SK-N-SH (cell line): ENCODE measurements around the gene WDR88. TPM values are rescaled to one million over a fixed set of nuclear protein-coding genes. Genes with fewer than 3 reads are reported as not detected.
A peak's percentile ranks its signal among the peaks of the same experiment; 100 is the strongest.

Experiments
- CTCF ChIA-PET: fragments of 300-600, 350-600 bp; formaldehyde crosslinking; extraction: SDS; loops from one replicate; lab custom pipeline; 2021; lab: Yijun Ruan, JAX
- POLR2A ChIA-PET: fragments of 350-600 bp; sonication (Branson Sonifier 250); formaldehyde crosslinking; extraction: SDS; loops from one replicate; lab custom pipeline; 2020; ENCODE audit warnings: antibody characterized with exemption, inconsistent platforms; lab: Yijun Ruan, JAX
- DNase-seq: peaks from one replicate; pipeline ENCODE4 v3.0.0; 2012
- H2AFZ ChIP-seq: fragments of 200-600 bp; sonication (generic); 2 replicates; pipeline ENCODE4 v1.8.1; 2016; ENCODE audit warnings: antibody characterized with exemption, mild to moderate bottlenecking, low read depth
- H3F3A ChIP-seq: fragments of 200-600 bp; sonication (generic); replicated peaks from 2 replicates; pipeline ENCODE3; 2016; ENCODE audit warnings: antibody characterized with exemption, mild to moderate bottlenecking; ENCODE audit not compliant: insufficient read depth
- H3K27ac ChIP-seq, 2 experiments: fragments of 200-500 bp in 1 of 2; fragments of 200-600 bp in 1 of 2; sonication (Bioruptor generic) in 1 of 2; sonication (generic), shearing (Covaris generic) in 1 of 2; 2 replicates each; pipeline versions ENCODE4 v1.5.1 to v1.6.1; 2014 to 2016; ENCODE audit warnings: low read depth in 2 of 2, inconsistent platforms in 1 of 2, low read length in 1 of 2, mild to moderate bottlenecking in 1 of 2, mixed read lengths in 1 of 2
- H3K27me3 ChIP-seq: fragments of 200-600 bp; sonication (generic), shearing (Covaris generic); 2 replicates; pipeline ENCODE4 v1.6.1; 2016; ENCODE audit warnings: mixed run types; ENCODE audit not compliant: insufficient read depth
- H3K36me3 ChIP-seq, 2 experiments: fragments of 200-500 bp in 1 of 2; fragments of 200-600 bp in 1 of 2; sonication (Bioruptor generic) in 1 of 2; sonication (generic) in 1 of 2; replicated peaks in 1 of 2; 2 replicates each; pipeline versions ENCODE3 to v1.5.1; 2014 to 2016; ENCODE audit warnings: low read length in 1 of 2, mild to moderate bottlenecking in 1 of 2; ENCODE audit not compliant: insufficient read depth in 2 of 2, control insufficient read depth in 1 of 2
- H3K4me1 ChIP-seq, 2 experiments: fragments of 200-500 bp in 1 of 2; fragments of 200-600 bp in 1 of 2; sonication (Bioruptor generic) in 1 of 2; sonication (generic), shearing (Covaris generic) in 1 of 2; 2 replicates each; pipeline versions ENCODE4 v1.5.1 to v1.6.1; 2014 to 2016; ENCODE audit warnings: low read depth in 1 of 2, low read length in 1 of 2, mixed run types in 1 of 2; ENCODE audit not compliant: insufficient read depth in 2 of 2, control insufficient read depth in 1 of 2
- H3K4me2 ChIP-seq: fragments of 200-600 bp; sonication (generic), shearing (Covaris generic); 2 replicates; pipeline ENCODE4 v1.6.1; 2017; ENCODE audit warnings: mixed run types
- H3K4me3 ChIP-seq, 2 experiments: fragments of 200-500 bp in 1 of 2; fragments of 200-600 bp in 1 of 2; sonication (Bioruptor generic) in 1 of 2; sonication (generic), shearing (Covaris generic) in 1 of 2; 2 replicates each; pipeline versions ENCODE4 v1.5.1 to v1.8.1; 2014 to 2016; ENCODE audit warnings: low read depth in 2 of 2, inconsistent platforms in 1 of 2, low read length in 1 of 2, mild to moderate bottlenecking in 1 of 2, mixed read lengths in 1 of 2, moderate library complexity in 1 of 2
- H3K79me2 ChIP-seq: fragments of 200-600 bp; sonication (generic); 2 replicates; pipeline ENCODE4 v1.8.1; 2017; ENCODE audit warnings: mild to moderate bottlenecking; ENCODE audit not compliant: insufficient read depth
- H3K9ac ChIP-seq: fragments of 200-600 bp; sonication (generic); 2 replicates; pipeline ENCODE4 v1.6.1; 2017; ENCODE audit warnings: mixed run types
- H3K9me2 ChIP-seq: fragments of 200-600 bp; sonication (generic); 2 replicates; pipeline ENCODE4 v1.6.1; 2017; ENCODE audit warnings: mixed run types
- H3K9me3 ChIP-seq: fragments of 200-600 bp; sonication (generic); 2 replicates; pipeline ENCODE4 v1.6.1; 2017; ENCODE audit warnings: mixed run types, mild to moderate bottlenecking, moderate library complexity
- H4K20me1 ChIP-seq: fragments of 200-600 bp; sonication (generic); 2 replicates; pipeline ENCODE4 v1.6.1; 2017; ENCODE audit warnings: mild to moderate bottlenecking, mixed run types; ENCODE audit not compliant: insufficient read depth
- CTCF ChIP-seq: fragments of 200-600 bp; sonication (generic); IDR thresholded peaks from 2 replicates; pipeline ENCODE4 v1.6.1; 2017; ENCODE audit warnings: antibody characterized with exemption, mild to moderate bottlenecking, moderate library complexity
- ELF1 ChIP-seq: IDR thresholded peaks from 2 replicates; pipeline ENCODE4 v1.4.0; 2012
- EP300 ChIP-seq, 2 experiments: IDR thresholded peaks; 2 replicates each; pipeline versions ENCODE4 v1.4.0 to v1.6.1; 2012; ENCODE audit warnings: borderline replicate concordance in 1 of 2, low read depth in 1 of 2, low read length in 1 of 2
- EZH2phosphoT487 ChIP-seq: fragments of 200-600 bp; sonication (generic); IDR thresholded peaks from 2 replicates; pipeline ENCODE4 v1.6.1; 2017; ENCODE audit warnings: low read depth, mixed run types, mild to moderate bottlenecking, antibody characterized with exemption, moderate library complexity, borderline replicate concordance
- FOXJ3 ChIP-seq: sonication (generic); formaldehyde crosslinking; IDR thresholded peaks from 2 replicates; pipeline ENCODE4 v1.5.1; 2020; ENCODE audit warnings: mild to moderate bottlenecking, missing genetic modification reagents
- GATA2 ChIP-seq: sonication (generic); formaldehyde crosslinking; IDR thresholded peaks from 2 replicates; pipeline ENCODE4 v1.5.0; 2020; ENCODE audit warnings: mild to moderate bottlenecking, missing genetic modification reagents
- MEF2A ChIP-seq: IDR thresholded peaks from 2 replicates; pipeline ENCODE4 v1.4.0; 2012; ENCODE audit warnings: low read depth, borderline replicate concordance
- POLR2AphosphoS5 ChIP-seq: IDR thresholded peaks from 2 replicates; pipeline ENCODE4 v1.6.1; 2012; ENCODE audit warnings: low read depth, low read length
- RAD21 ChIP-seq: IDR thresholded peaks from 2 replicates; pipeline ENCODE4 v1.6.1; 2012; ENCODE audit warnings: mild to moderate bottlenecking, low read length
- RFX5 ChIP-seq: IDR thresholded peaks from 2 replicates; pipeline ENCODE4 v1.6.1; 2012; ENCODE audit warnings: mild to moderate bottlenecking, improper control_type of control experiment, low read length
- RXRA ChIP-seq: IDR thresholded peaks from 2 replicates; pipeline ENCODE4 v1.4.0; 2012; ENCODE audit warnings: low read depth, mild to moderate bottlenecking, borderline replicate concordance
- SMC3 ChIP-seq: IDR thresholded peaks from 2 replicates; pipeline ENCODE4 v1.6.1; 2012; ENCODE audit warnings: low read depth, low read length, improper control_type of control experiment
- TAF1 ChIP-seq: IDR thresholded peaks from 2 replicates; pipeline ENCODE4 v1.6.1; 2012; ENCODE audit warnings: low read depth, mild to moderate bottlenecking, low read length, moderate library complexity, borderline replicate concordance
- TCF12 ChIP-seq: IDR thresholded peaks from 2 replicates; pipeline ENCODE4 v1.4.0; 2012
- YY1 ChIP-seq: IDR thresholded peaks from 2 replicates; pipeline ENCODE4 v1.4.0; 2012; ENCODE audit warnings: low read depth, mild to moderate bottlenecking
- WGBS: methylation state at CpG from one replicate; pipeline ENCODE4 v1.1.6; 2017; ENCODE audit warnings: low lambda C conversion rate; 5-methylcytosine and 5-hydroxymethylcytosine counted together
- polyA plus RNA-seq, 3 experiments: library from polyadenylated mRNA; depleted of rRNA; stranded (reverse); fragments of >200 nt; gene quantifications; 2 replicates each; pipeline ENCODE4 v1.2.3, GENCODE V29; 2012

Gene WDR88
- polyA plus RNA-seq, 1 of the 3 experiments (the other 2 are of a cell fraction) = not detected

- CTCF ChIA-PET = interaction anchor here (0.9 to 1.6 kb wide), 2 partner anchors 12 to 202 kb away, joined by 3 to 4 read pairs; no protein-coding TSS in a partner anchor
Measured at GRCh38 chr19:33204136-33204973, 72.4 kb downstream of the WDR88 start.

GRCh38 chr19:33205110-33205509 is 73.2 kb downstream of the WDR88 start:
- DNase-seq = peak; percentile 27
- ChIA-PET CTCF (no interaction called here), POLR2A (no interaction called here)
- Histone ChIP-seq H3K4me1 (no peaks in the 10 kb centered on the region), H3K9me3 (no peaks in the 10 kb centered on the region), H3F3A (no peaks in the 10 kb centered on the region), H3K27ac (no peak overlapping the region; a peak in 1 of 4 replicates), H3K4me2 (no peak overlapping the region), H3K79me2 (no peaks in the 10 kb centered on the region), H3K9ac (no peak overlapping the region), H3K9me2 (no peaks in the 10 kb centered on the region), H3K4me3 (no peak overlapping the region), H3K27me3 (no peaks in the 10 kb centered on the region), H2AFZ (no peak overlapping the region), H3K36me3 (peaks cover 0 to 3% of the 10 kb centered on the region in 2 experiments), H4K20me1 (no peaks in the 10 kb centered on the region)
- TF ChIP-seq TCF12 (no peak), TAF1 (no peak), GATA2 (no peak), MEF2A (no peak), RAD21 (no peak), ELF1 (no peak), RXRA (no peak), SMC3 (no peak), EP300 (IDR thresholded peaks at IDR 0.05; ENCODE audit: borderline replicate concordance in 1 of 2, low read depth in 1 of 2, low read length in 1 of 2) (no peak)
- 94% methylated on average over 20 of the region's 27 CpGs for WGBS

More at GRCh38 chr19:33204136-33204973, 72.4 kb downstream of the WDR88 start:
- Histone ChIP-seq H2AFZ (no peak overlapping the region), H3K27ac (no peak overlapping the region), H3K4me1 (no peaks in the 10 kb centered on the region), H3K9me2 (no peaks in the 10 kb centered on the region), H3K79me2 (no peaks in the 10 kb centered on the region), H3K36me3 (peaks cover 0 to 3% of the 10 kb centered on the region in 2 experiments), H3K27me3 (no peaks in the 10 kb centered on the region), H3K9me3 (no peaks in the 10 kb centered on the region), H3K4me2 (no peak overlapping the region), H4K20me1 (no peaks in the 10 kb centered on the region), H3K4me3 (no peak overlapping the region), H3F3A (no peaks in the 10 kb centered on the region), H3K9ac (no peak overlapping the region)
- 94% methylated on average over 25 of the region's 32 CpGs for WGBS
- TF ChIP-seq RFX5 = no peak
- no peak for TF ChIP-seq TCF12
- TF ChIP-seq FOXJ3 (CRISPR knock-in tag) = no peak
- TF ChIP-seq POLR2AphosphoS5 = no peak
- TF ChIP-seq EZH2phosphoT487 = no peak
- no peak for TF ChIP-seq EP300 (IDR thresholded peaks at IDR 0.05; ENCODE audit: borderline replicate concordance in 1 of 2, low read depth in 1 of 2, low read length in 1 of 2)
- no peak for TF ChIP-seq CTCF
- no peak for TF ChIP-seq YY1
- POLR2A ChIA-PET = interaction anchor here (0.5 kb wide), 1 partner anchor 19 kb away, joined by 3 read pairs; no protein-coding TSS in a partner anchor
- DNase-seq = peak; percentile 21
